ENCODE results near the gene MMP26.

Gene MMP26

GRCh38 chr11:4740735-4741134, 36.2 kb downstream of the MMP26 start:
- Histone ChIP-seq H3K4me1 (ENCODE audit: control insufficient read depth, low read depth, low read length) (no peaks in the 10 kb centered on the region), H3K9me3 (ENCODE audit: control insufficient read depth, low read depth, low read length) (no peaks in the 10 kb centered on the region), H3K27me3 (ENCODE audit: control insufficient read depth, insufficient read depth, low read length) (no peaks in the 10 kb centered on the region), H3K9ac (ENCODE audit: low read length) (no peak overlapping the region), H3K36me3 (ENCODE audit: control insufficient read depth, low read depth, low read length) (no peaks in the 10 kb centered on the region), H3K4me3 (ENCODE audit: low read length) (no peak overlapping the region), H3K27ac (ENCODE audit: low read length) (no peak overlapping the region)

GRCh38 chr11:4748438-4748837, 43.9 kb downstream of the MMP26 start:
- Histone ChIP-seq H3K4me3 (ENCODE audit: low read length) (no peak overlapping the region), H3K4me1 (ENCODE audit: control insufficient read depth, low read depth, low read length) (no peaks in the 10 kb centered on the region), H3K9me3 (ENCODE audit: control insufficient read depth, low read depth, low read length) (no peaks in the 10 kb centered on the region), H3K27me3 (ENCODE audit: control insufficient read depth, insufficient read depth, low read length) (no peaks in the 10 kb centered on the region), H3K9ac (ENCODE audit: low read length) (no peak overlapping the region), H3K27ac (ENCODE audit: low read length) (no peak overlapping the region), H3K36me3 (ENCODE audit: control insufficient read depth, low read depth, low read length) (no peaks in the 10 kb centered on the region)

- Histone ChIP-seq H3K27ac (ENCODE audit: low read length) (no peak overlapping the region), H3K36me3 (ENCODE audit: control insufficient read depth, low read depth, low read length) (no peaks in the 10 kb centered on the region), H3K4me1 (ENCODE audit: control insufficient read depth, low read depth, low read length) (no peaks in the 10 kb centered on the region), H3K4me3 (ENCODE audit: low read length) (no peak overlapping the region), H3K27me3 (ENCODE audit: control insufficient read depth, insufficient read depth, low read length) (no peaks in the 10 kb centered on the region), H3K9ac (ENCODE audit: low read length) (no peak overlapping the region), H3K9me3 (ENCODE audit: control insufficient read depth, low read depth, low read length) (no peaks in the 10 kb centered on the region)
Observed at GRCh38 chr11:4751201-4751600, 46.6 kb downstream of the MMP26 start.
